GM18909 (cell line): ENCODE data around the gene FOLR2.

Source experiments
- ATAC-seq: cut with Tn5 transposase; IDR thresholded peaks from one replicate; pipeline ENCODE4 v1.9.1; 2021; ENCODE audit warnings: mild to moderate bottlenecking; ENCODE audit not compliant: unreplicated experiment, poor library complexity

Gene FOLR2

GRCh38 chr11:72239849-72240460 lies 23.4 kb downstream of the FOLR2 start:
- ATAC-seq = no peak

- no peak for ATAC-seq
Measured at GRCh38 chr11:72240461-72241290, 24.1 kb downstream of the FOLR2 start.

- ATAC-seq = no peak
Measured at GRCh38 chr11:72241291-72241781, 24.7 kb downstream of the FOLR2 start.

GRCh38 chr11:72242141-72242540 lies 25.5 kb downstream of the FOLR2 start:
- ATAC-seq = no peak

GRCh38 chr11:72243173-72244059 lies 26.8 kb downstream of the FOLR2 start:
- no peak for ATAC-seq

- no peak for ATAC-seq
Measured at GRCh38 chr11:72244060-72244360, 27.4 kb downstream of the FOLR2 start, which contains the start of gene PHOX2A. Gene PHOX2A, minus strand, starts transcription at chr11:72244176. Its CDS starts 172 bp downstream, at chr11:72244004.

GRCh38 chr11:72244361-72245262 lies 28.0 kb downstream of the FOLR2 start:
- ATAC-seq = no peak

GRCh38 chr11:72245263-72245816 lies 28.7 kb downstream of the FOLR2 start:
- no peak for ATAC-seq

- no peak for ATAC-seq
Measured at GRCh38 chr11:72247584-72247983, 31.0 kb downstream of the FOLR2 start.

GRCh38 chr11:72249961-72250360 lies 33.4 kb downstream of the FOLR2 start:
- ATAC-seq = no peak

- no peak for ATAC-seq
Measured at GRCh38 chr11:72250661-72251464, 34.3 kb downstream of the FOLR2 start.

GRCh38 chr11:72251614-72252013 lies 35.0 kb downstream of the FOLR2 start:
- no peak for ATAC-seq

- no peak for ATAC-seq
Measured at GRCh38 chr11:72253392-72253791, 36.8 kb downstream of the FOLR2 start.

- ATAC-seq = no peak
Measured at GRCh38 chr11:72254299-72254993, 37.9 kb downstream of the FOLR2 start.

- no peak for ATAC-seq
Measured at GRCh38 chr11:72257570-72257969, 41.0 kb downstream of the FOLR2 start.

- ATAC-seq = no peak
Measured at GRCh38 chr11:72259490-72259889, 42.9 kb downstream of the FOLR2 start.

- no peak for ATAC-seq
Measured at GRCh38 chr11:72260574-72260973, 44.0 kb downstream of the FOLR2 start.

- no peak for ATAC-seq
Measured at GRCh38 chr11:72263361-72263760, 46.8 kb downstream of the FOLR2 start.
